Endometrial microvascular endothelial cells (primary cell): ENCODE results near the gene CXXC1. TPM values are rescaled to one million over a fixed set of nuclear protein-coding genes. Genes with fewer than 3 reads are reported as not detected.

Experiments used
- total RNA-seq: library from RNA; depleted of rRNA; stranded (reverse); fragments of >200 nt; gene quantifications from one replicate; pipeline ENCODE4 v1.2.3, GENCODE V29; 2015; ENCODE audit errors: inconsistent ontology term

Gene CXXC1
- total RNA-seq, 1 donor from 2014 or later, result 54.5 TPM

Other genes with a start within 250 kb of the CXXC1 start
- 1.3 TPM for gene MYO5B, start 92.5 kb downstream of the CXXC1 start, total RNA-seq
- not detected for gene CFAP53, start 21.2 kb downstream of the CXXC1 start, total RNA-seq
- 75.1 TPM for gene MBD1, start 6.2 kb downstream of the CXXC1 start, total RNA-seq
- gene SKA1, start 87.4 kb upstream of the CXXC1 start, total RNA-seq, result 18.4 TPM